HT-29 (cell line): ENCODE measurements around the gene ATXN1. TPM values are rescaled to one million over a fixed set of nuclear protein-coding genes. Genes with fewer than 3 reads are reported as not detected.

ENCODE experiments used
- DNase-seq: peaks from one replicate; pipeline ENCODE4 v3.0.0-alpha.2; 2015; ENCODE audit warnings: low spot score
- total RNA-seq: library from RNA; depleted of rRNA; stranded (reverse); fragments of >200 nt; shearing (Covaris generic); gene quantifications from 2 replicates; pipeline ENCODE4 v1.2.3, GENCODE V29; 2014

The ATXN1 gene
- total RNA-seq, 1 experiment from 2014 or later, result 39.1 TPM

DNA sequence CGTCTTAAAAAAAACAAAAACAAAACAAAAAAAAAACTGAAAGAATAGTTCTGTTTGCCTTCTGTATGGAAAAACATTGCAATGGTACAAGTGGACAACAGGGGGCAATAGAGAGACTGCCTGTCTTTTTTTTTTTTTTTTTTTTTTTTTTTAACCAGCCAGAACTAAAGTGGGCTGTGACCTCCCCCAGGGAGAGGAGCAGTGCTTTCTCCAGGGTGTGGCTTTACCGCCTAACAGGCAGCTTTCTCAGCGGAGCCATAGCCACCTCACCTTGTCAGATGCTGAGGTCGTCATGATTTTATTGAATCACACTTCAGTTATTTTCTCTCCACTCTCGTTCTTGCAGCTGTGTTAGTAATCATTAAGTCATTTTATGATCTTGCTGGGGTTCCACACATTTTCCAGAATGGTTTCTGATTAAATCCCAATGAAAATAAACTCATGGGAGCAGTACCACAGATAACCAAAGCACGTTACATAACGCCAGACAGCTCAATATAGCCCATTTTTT is 444.5 kb downstream of the ATXN1 start:
- peak; percentile 32 for DNase-seq

DNA sequence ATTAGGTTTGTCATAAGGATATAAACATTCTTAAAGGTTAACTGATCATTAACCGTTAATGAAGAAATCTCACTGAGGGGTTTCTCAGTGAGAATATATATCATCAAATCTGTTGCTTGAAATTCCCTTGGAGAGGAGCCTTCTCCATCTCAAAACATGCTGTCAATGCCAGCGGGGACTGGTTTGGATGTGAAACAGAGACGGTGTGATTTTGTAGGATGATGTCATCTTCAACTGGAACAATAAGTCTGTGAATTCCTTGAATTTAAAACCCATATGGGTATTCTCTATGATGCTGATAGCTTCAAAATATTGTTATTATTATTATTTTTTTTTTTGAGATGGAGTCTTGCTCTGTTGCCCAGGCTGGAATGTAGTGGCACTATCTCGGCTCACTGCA is 447.0 kb downstream of the ATXN1 start:
- no peak for DNase-seq

DNA sequence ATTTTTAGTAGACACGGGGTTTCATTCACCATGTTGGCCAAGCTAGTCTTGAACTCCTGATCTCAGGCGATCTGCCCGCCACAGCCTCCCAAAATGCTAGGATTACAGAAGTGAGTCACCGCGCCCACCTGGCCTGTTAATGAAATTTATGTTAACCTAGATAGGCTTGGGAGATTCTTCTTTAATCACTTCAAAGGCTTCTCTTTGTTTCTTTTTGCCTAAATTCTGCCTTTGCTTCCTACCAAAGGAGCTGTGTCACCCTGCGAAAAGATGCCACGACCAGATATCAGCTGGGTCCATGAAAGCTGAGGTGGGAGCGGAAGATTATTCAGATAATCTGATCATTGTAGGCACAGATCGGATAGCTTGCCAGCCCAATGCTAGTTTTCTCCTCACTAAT is 447.5 kb downstream of the ATXN1 start:
- DNase-seq, result no peak

DNA sequence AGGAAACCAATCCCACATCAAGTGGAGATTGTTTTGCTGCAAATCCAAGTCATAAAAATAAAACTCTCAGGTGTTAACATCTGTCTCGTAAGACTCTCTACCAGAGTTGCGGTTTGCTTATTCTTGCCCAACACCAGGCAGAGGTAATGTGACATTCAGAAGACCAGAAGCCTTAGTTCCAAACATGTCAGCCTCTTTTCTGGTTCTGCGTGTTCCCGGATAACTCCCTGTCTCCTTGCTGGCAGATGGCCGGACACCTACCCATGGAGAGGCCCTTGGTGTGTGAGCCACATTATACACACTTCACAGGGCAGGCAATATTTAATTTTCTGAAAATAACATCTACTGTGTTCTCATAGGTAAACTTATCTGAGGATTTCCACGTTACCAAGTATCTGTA is 449.5 kb downstream of the ATXN1 start:
- DNase-seq, result no peak

DNA sequence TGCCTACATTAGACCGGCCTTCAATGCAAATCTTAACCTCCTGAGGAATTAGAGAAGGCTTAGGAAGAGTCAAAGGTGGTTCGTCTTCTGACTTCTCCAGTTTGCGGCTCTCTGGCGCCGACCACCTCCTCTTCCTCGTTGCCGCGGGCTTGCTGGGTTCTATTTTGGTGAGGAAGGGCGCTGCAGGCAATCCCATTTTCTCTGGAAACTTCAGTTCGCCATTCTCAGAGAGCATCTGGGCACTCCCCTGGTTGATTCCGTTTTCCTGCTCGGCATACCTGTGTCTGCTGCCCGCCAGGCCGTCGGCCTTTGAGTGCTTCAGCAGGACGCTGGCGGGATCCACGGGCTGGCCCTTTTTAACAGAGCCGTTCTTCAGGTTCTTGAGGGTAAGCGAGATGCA is 454.9 kb downstream of the ATXN1 start:
- no peak for DNase-seq

DNA sequence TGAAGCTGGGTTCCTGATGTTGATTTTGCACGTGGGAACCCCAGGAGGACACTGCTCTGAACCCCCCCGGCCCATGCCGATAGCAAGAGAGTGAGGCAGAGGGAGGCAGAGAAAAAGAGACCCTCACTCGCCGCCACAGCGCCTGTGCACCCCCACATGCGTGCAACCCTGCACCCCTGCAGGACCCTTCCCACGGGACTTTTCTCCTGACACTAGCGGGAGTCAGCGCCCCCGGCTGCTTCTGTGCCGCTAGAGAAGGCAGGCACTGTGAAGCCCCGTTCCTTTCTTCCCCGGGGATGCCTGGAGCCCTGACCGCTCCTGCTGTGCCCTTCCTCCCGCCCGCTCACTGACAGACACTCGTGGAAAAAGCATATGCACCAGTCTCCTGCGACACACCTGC is 455.5 kb downstream of the ATXN1 start:
- DNase-seq, result no peak

DNA sequence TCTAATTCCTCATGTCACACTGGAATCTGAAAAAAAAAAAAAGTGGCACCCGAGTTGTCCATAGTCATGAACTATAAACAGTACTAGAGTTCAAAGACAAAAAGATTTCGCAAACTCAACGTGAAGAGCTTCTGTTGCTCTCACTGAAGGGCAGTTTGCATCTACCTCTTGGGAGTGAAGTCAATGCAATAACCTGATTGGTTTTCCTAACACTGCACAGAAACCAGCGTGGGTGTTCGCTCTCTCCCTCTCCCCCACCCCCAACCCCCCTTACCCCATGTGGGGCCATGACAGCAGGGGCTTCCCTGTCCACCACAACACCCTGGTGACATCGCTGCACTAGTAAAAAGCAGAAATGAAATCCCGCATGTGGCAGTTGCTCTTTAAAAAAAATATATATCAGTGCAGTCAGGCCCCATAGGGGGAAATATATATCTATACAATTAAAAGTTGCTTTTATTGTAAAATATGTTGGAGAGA is 456.0 kb downstream of the ATXN1 start:
- DNase-seq, result no peak

DNA sequence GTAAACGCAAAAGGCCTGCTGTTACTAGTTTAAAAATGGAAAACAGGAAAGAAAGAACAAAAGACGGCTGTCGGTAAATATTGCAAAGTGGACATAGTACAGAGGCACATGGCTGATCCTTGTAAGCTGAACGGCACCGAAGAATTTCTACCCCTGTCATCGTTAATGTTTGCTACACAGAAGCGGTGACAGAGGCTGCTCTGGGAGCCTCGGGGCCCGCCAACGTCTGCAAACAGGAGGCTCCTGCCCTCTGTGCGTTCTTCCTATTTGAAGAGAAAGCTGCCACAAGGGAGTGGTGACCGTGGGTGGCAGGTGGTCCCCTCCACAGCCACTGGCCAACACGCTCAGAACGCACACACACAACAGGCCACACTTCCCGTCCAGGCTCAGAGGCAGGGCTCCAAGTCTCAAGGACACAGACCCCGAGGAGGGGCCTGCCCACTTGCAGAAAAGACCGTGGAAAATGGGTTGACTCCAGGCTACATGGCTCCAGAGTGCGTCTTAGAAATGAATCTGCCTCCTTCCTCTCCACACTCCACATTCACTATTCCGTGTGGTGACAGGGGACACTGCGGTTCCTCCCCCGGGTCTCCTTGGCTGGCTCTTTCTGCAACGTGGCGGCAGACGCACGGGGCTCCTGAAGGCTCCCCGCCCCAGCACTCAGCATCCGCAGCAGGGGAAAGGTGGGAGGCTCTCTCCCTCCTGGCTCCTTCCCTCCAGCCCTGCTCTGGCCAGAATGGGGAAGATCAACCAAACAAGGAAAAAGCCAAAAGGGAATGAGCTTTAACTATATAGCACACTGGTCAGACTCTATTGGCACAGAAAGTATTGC is 458.3 kb downstream of the ATXN1 start:
- DNase-seq, result no peak

DNA sequence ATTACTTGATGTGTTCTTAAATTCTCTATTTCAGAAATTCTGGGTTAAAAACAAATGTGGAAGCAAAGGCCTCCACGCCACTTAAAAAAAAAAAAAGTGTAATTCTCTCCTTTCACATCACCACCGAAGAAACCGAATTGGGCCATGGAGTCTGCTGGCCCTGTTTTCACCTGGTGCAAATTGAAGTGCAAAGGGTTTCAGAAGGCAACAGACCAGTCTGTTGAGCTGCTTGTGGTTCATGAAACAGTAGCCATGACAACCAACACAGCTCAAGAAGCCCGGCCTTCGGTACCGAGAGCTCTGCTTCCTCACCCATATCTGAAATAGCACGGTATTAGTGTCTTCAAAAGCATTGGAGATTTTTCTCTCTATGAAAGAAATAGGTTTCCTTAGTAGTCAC is 459.7 kb downstream of the ATXN1 start:
- DNase-seq, result no peak

DNA sequence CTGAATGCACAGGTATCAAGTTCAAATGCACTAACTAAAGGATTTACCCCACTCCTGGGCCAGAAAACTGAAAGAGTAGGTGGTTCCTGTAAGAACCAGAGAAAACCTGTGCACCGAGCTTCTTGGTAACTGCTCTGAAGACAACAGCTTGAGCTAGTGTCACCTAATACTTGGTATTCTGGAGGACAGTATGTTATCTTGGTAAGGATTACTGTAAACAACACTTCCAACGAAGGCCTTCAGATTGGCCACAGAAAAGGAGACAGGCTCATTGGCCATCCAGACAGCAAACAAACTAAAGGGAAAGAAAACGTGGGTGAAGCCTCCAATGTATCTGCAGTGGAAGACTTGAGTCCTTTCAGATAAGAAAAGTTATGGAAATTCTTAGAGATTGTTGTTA is 461.4 kb downstream of the ATXN1 start:
- no peak for DNase-seq

DNA sequence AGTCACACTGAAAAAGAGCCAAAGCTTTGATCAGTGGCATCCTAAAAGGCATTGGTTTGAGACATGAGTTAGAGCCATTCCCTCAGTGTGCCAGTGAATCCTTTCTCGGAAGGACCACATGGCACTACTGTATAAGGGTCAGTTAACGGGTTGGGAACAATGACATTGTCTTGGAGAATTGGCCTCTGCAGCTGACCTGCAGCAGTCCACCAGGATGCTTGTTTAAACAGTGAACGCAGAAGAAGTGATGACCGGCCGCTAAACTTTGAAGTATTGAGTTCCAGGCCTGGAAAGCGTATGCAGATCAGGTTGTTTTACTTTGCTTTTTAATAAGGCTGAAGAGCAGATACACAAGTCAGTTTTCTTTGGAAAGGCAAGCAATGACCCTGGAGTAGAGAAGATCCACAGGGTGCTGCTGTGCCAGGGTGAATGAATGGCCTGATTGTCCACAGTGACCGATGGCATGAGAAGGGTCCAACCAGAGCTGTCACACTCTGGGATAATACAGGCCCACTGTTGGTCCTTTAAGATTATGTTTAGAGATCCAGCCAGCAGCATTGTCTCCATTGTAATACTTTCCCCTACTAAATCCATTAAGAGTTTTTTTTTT is 465.1 kb downstream of the ATXN1 start:
- DNase-seq, result no peak

DNA sequence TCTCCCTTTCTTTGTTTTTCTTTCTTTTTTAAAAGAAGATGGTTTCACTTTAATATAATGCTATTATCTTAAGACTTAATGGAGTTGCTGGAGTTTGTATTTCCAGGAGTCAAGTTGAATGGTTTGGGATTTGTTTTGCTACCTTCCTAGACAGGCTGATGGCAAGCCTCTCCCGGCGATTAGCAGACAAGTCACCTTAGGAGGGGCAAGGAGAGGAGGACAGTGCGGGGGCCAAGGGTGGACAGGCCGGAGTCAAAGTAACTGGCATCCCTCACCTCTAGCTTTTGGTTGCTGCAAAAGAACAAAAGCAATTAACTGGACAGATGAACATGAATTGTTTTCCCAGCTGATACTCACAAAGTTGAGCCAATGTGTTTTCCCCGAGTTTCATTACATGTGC is 465.8 kb downstream of the ATXN1 start:
- no peak for DNase-seq

DNA sequence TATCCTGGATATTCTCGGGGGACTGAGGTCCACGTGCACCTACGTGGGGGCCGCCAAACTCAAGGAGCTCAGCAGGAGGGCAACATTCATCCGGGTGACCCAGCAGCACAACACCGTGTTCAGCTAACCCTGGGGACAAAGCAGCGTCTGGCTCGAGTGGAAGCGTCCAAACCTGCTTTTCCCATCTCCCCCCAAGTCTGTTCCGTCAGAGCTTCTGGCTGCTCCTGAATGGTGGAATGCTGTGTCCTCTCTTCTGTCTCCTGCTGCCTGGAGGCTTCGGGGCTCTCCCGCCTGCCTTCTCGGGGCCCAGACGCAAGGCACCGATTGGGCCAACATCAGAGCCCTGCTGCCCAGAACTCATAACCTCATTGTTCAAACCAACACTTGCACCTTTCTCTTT is 466.2 kb downstream of the ATXN1 start:
- no peak for DNase-seq

DNA sequence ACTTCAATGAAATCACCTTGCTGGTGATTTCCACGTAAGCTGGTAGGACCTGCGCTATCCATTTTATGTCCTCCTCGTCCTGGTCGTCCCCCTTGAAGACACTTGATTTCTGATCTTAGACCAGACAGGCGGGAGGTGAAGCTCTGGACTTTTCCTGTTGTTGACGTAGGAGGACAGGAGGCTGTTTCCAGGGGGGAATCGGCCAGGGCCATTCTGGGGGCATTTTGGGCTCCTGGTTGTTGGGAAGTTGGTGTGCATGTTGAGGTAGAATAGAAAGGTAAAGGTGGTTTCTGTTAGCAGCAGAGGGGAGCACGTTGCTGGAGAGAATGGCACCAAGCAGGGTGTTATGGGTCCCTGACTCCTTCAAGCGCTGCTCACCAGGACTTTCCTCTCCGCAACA is 466.9 kb downstream of the ATXN1 start:
- DNase-seq, result no peak

DNA sequence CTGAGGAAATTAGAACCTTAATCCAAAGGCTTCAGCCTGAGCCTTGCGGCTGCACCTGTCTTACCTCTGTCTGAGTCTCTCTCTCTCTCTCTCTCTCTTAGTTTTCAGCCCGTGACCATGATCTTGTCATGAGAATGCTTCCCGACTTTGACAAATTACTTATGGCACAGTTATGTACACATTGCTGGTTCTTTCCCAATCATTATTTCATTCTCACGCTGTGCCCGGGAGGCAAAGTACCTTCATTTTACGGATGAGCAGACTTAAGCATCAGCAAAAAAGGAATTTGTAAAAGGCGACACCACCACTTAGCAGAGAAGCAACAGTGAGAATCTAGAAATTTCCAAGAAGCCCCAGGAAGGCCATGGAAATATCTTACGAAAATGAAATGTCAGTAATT is 468.3 kb downstream of the ATXN1 start:
- no peak for DNase-seq

DNA sequence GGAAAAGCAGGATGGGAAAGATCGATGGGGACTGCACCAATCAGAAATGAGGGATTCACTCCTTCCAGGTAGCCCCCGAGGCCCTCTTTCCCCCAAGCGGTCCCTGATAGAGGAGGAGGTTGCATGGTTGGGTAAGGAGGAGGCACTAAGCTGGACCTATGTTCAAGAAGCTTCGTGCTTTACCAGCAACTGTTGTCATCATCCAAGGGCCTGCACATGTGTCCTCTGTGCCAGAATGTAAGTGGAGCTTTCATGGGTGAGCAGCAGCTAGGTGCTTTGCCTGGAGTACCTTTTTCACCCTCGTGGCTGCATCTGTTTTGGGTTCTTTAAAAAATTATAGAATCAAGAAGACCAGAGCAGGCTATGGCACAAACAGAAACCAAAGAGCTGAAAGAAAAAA is 468.8 kb downstream of the ATXN1 start:
- no peak for DNase-seq

DNA sequence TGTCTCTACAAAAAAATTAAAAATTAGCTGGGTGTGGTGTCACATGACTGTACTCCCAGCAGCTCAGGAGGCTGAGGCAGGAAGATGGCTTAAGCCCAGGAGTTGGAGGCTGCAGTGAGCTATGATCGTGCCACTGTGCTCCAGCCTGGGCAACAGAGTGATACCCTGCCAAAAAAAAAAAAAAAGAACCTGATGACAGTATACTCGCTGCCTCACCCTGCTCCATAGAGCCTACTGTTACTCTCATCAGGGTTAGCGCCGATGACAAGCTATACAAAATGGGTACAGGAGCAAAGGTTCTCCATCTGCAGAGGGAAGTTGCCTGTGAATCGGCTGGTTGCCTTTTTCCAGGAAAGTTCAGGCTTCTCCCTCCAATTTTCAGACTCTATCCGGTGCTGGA is 469.5 kb downstream of the ATXN1 start:
- DNase-seq, result no peak

DNA sequence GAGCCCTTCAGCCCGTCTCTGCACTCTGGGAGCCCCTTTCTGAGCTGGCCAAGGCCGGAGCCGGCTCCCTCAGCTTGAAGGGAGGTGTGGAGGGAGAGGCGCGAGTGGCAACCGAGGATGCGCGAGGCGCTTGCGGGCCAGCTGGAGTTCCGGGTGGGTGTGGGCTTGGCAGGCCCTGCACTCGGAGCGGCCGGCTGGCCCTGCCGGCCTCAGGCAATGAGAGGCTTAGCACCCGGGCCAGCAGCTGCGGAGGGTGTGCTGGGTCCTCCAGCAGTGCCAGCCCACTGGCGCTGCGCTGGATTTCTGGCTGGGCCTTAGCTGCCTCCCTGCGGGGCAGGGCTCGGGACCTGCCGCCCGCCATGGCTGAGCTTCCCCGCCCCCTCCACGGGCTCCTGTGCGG is 473.1 kb downstream of the ATXN1 start:
- DNase-seq, result no peak

DNA sequence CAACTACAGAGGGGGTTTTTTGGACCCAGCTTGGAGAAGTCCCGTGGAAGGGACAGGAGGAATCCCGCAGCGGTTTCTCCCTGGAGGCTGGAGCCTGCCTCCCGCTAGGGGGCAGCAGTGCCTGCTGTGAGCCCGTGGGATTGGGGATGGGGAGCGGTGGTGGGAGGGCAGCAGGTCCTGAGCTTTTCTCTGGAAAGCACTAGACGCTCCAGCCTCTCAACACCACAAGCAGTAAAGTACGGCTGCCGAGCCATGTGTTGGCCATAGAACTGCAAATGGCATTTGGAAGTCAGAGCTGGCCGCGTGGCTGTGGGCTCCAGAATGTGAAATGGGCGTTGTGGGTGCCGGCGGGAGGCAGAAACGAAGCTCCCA is 475.1 kb downstream of the ATXN1 start:
- DNase-seq, result peak; percentile 27

DNA sequence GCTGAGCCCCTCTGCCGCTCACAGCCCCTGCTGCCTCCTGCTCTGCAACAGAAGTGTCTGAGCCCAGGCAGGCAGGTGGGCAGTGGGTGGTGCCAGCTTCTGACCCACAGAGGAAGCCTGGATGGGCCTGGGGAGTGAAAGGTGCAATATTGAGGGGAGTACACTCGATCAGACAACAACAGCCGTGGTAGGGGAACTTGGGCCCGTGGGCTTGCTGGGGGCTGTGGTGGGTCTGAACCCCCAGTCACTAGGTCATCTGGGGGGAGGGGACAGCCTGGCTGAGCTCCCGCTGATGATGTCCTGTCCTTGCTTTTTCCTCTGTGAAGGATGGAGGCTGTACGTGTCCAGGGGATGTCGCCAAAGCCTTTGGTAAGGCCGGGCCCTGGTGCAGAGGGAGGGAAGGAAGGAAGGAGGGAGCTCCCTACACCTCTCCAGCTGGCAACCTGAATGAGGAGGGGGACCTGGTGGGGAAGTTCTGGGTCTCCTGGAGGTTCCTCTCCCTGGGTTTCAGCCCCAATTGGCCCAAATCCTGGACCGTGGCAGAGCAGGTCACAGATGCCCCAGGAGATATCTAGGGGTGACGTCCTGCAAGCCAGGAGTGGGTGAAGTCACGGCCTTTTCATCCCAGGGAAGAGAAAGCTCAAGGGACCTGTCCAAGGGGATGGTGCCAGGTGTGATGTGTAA is 475.7 kb downstream of the ATXN1 start:
- DNase-seq, result no peak

DNA sequence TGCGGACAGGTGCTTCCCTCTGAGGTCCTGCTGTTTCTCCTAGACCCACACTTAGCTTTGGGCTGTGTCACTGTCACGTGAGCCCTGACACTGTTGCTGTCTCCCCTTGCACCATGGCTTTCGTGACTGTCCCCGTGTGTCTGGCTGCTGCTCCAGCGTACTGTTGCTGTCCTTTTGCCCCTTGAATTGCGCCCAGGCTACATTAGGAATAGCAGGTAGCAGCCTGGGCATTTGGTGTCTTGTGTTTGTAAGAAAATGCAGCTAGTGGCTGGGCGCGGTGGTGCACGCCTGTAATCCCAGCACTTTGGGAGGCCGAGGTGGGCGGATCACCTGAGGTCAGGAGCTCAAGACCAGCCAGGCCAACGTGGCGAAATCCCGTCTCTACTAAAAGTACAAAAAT is 476.8 kb downstream of the ATXN1 start:
- no peak for DNase-seq

DNA sequence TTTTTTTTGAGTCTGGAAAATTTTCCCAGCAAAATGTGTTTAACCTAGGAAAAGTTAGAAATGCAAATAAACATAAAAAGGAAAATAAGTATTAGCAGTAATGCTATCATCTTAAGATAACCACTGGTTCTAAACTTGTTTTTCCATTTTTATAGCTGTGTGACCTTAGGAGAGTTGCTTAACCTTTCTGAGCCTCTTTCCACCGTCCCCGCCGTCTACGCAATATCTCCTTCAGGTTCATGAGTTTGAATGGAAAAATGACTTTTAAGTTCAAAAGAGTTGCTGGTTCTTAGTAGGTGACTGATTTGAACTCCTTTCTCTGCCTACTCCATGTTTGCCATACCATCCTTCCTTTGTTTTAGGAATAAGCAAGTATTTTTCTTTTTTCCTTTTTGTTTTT is 478.9 kb downstream of the ATXN1 start:
- no peak for DNase-seq

DNA sequence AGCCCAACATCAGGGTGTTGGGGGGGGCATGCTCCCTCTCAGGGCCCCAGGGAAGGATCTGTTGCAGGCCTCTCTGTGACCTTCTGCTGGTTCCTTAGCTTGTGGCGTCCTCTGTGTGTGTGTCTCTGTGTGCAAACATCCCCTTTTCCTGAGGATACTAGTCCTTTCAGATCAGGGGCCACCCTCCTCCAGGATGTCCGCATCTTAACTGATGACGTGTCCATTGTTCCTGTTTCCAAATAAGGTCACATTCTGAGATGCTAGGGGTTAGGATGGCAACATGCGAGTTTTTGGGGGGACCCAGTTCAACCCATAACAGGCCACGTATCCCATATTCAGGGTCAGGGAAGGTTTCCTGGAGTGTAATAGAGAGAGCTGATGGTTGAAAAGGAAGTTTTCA is 482.0 kb downstream of the ATXN1 start:
- no peak for DNase-seq
